Panc1 (cell line): ENCODE data around the gene MCU. TPM values are rescaled to one million over a fixed set of nuclear protein-coding genes. Genes with fewer than 3 reads are reported as not detected.

Experiments used
- ATAC-seq: fragments of 200-7000 bp; cut with Tn5 transposase; 2 replicates; pipeline ENCODE4 v1.9.1; 2020; ENCODE audit warnings: mild to moderate bottlenecking, moderate library complexity
- BruUV-seq: library from RNA; stranded (reverse); fragments of 400-500 nt; replicated peaks from 2 replicates; lab custom pipeline; 2021; lab: Mats Ljungman, UMichigan
- CTCF ChIA-PET: fragments of 300-600 bp; sonication (Branson Sonifier 250); formaldehyde crosslinking; loops from one replicate; lab custom pipeline; 2022; ENCODE audit warnings: antibody characterized with exemption; lab: Charles Lee
- POLR2A ChIA-PET: fragments of 300-600 bp; sonication (Branson Sonifier 250); formaldehyde crosslinking; loops from one replicate; lab custom pipeline; 2022; ENCODE audit warnings: antibody characterized with exemption; lab: Charles Lee
- DNase-seq: peaks from one replicate; pipeline ENCODE4 v3.0.0-alpha.2; 2010; ENCODE audit warnings: low read depth, low spot score
- H3K27ac ChIP-seq: 2 replicates; pipeline ENCODE4 v1.5.1; 2011; ENCODE audit warnings: mild to moderate bottlenecking, low read length, inconsistent platforms
- H3K27me3 ChIP-seq: fragments of 200-500 bp; sonication (Bioruptor generic); 2 replicates; pipeline ENCODE4 v1.6.0; 2014; ENCODE audit warnings: low read length, inconsistent platforms; ENCODE audit not compliant: control insufficient read depth, insufficient read depth
- H3K36me3 ChIP-seq: fragments of 200-500 bp; sonication (Bioruptor generic); 2 replicates; pipeline ENCODE4 v1.5.1; 2014; ENCODE audit warnings: inconsistent platforms, mild to moderate bottlenecking, low read length, moderate library complexity; ENCODE audit not compliant: control insufficient read depth, insufficient read depth
- H3K4me1 ChIP-seq: 2 replicates; pipeline ENCODE4 v1.5.1; 2011; ENCODE audit warnings: inconsistent platforms, mild to moderate bottlenecking, low read length, moderate library complexity; ENCODE audit not compliant: control insufficient read depth, insufficient read depth
- H3K4me3 ChIP-seq, 2 experiments: 2 replicates each; pipeline ENCODE4 v1.5.1; 2011 to 2012; ENCODE audit warnings: low read depth in 2 of 2, low read length in 2 of 2, mild to moderate bottlenecking in 2 of 2, inconsistent platforms in 1 of 2, moderate library complexity in 1 of 2
- H3K9me3 ChIP-seq: fragments of 200-500 bp; sonication (Bioruptor generic); 2 replicates; pipeline ENCODE4 v1.5.1; 2014; ENCODE audit warnings: low read depth, mild to moderate bottlenecking, inconsistent platforms, low read length, moderate library complexity; ENCODE audit not compliant: control insufficient read depth, insufficient read depth
- POLR2AphosphoS5 ChIP-seq: IDR thresholded peaks from 2 replicates; pipeline ENCODE4 v1.6.1; 2012; ENCODE audit warnings: mild to moderate bottlenecking, low read depth, low read length, moderate library complexity
- SIN3A ChIP-seq: IDR thresholded peaks from 2 replicates; pipeline ENCODE4 v1.6.1; 2012; ENCODE audit warnings: low read depth, mild to moderate bottlenecking, low read length, moderate library complexity, borderline replicate concordance; ENCODE audit not compliant: insufficient read depth
- TCF7L2 ChIP-seq: IDR thresholded peaks from 2 replicates; pipeline ENCODE4 v1.6.1; 2011; ENCODE audit warnings: mild to moderate bottlenecking, low read depth, low read length, inconsistent platforms
- in situ Hi-C: cut with HindIII; loops from 2 replicates; pipeline ENCODE4 v1.10.0; 2016; ENCODE audit warnings: low sequenced_read_pairs, low pct_unique_long_range_greater_than_20kb
- intact Hi-C: fragments of 100-400 bp; cut with micrococcal nuclease; formaldehyde crosslinking; loops from one replicate; pipeline ENCODE4 v1.10.0; 2022; ENCODE audit not compliant: unreplicated experiment
- total RNA-seq: library from RNA; stranded (reverse); gene quantifications from one replicate; pipeline ENCODE4 v1.2.1, GENCODE V29; 2021; ENCODE audit not compliant: unreplicated experiment
- TF ChIP-seq, protein P1 (sequence below): fragments of 450-650 bp; IDR thresholded peaks from 2 replicates; pipeline ENCODE4 v1.5.1; 2017; ENCODE audit warnings: mild to moderate bottlenecking
- TF ChIP-seq, protein P2 (sequence below), 2 experiments: IDR thresholded peaks; 2 replicates each; pipeline ENCODE4 v1.6.1; 2011 to 2012; ENCODE audit warnings: low read depth in 2 of 2, control low read depth in 1 of 2, low read length in 1 of 2, mild to moderate bottlenecking in 1 of 2, moderate library complexity in 1 of 2; ENCODE audit not compliant: insufficient read depth in 1 of 2

The MCU gene
- total RNA-seq, 1 experiment from 2014 or later: 31.6 TPM

DNA sequence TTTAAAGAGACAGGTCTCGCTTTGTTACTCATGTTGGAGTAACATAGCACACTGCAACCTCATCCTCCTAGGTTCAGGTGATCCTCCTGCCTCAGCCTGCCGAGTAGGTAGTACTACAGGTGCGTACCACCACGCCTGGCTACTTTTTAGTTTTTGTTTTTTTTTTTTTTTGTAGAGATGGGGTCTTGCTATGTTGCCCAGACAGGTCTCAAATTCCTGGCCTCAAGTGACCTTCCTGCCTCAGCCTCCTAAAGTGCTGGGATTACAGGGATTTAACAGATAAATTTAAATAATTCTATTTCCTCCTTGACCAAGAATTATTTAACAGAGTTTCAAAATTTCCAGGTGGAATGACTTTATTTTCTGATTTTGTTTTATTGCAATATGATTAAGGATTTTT, 104.6 kb downstream of the MCU start:
- no peak for DNase-seq
- TF ChIP-seq TCF7L2 (no peak), SIN3A (no peak), POLR2AphosphoS5 (no peak)
- TF ChIP-seq, protein P1, sequence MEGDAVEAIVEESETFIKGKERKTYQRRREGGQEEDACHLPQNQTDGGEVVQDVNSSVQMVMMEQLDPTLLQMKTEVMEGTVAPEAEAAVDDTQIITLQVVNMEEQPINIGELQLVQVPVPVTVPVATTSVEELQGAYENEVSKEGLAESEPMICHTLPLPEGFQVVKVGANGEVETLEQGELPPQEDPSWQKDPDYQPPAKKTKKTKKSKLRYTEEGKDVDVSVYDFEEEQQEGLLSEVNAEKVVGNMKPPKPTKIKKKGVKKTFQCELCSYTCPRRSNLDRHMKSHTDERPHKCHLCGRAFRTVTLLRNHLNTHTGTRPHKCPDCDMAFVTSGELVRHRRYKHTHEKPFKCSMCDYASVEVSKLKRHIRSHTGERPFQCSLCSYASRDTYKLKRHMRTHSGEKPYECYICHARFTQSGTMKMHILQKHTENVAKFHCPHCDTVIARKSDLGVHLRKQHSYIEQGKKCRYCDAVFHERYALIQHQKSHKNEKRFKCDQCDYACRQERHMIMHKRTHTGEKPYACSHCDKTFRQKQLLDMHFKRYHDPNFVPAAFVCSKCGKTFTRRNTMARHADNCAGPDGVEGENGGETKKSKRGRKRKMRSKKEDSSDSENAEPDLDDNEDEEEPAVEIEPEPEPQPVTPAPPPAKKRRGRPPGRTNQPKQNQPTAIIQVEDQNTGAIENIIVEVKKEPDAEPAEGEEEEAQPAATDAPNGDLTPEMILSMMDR: no peak
- TF ChIP-seq, protein P2, sequence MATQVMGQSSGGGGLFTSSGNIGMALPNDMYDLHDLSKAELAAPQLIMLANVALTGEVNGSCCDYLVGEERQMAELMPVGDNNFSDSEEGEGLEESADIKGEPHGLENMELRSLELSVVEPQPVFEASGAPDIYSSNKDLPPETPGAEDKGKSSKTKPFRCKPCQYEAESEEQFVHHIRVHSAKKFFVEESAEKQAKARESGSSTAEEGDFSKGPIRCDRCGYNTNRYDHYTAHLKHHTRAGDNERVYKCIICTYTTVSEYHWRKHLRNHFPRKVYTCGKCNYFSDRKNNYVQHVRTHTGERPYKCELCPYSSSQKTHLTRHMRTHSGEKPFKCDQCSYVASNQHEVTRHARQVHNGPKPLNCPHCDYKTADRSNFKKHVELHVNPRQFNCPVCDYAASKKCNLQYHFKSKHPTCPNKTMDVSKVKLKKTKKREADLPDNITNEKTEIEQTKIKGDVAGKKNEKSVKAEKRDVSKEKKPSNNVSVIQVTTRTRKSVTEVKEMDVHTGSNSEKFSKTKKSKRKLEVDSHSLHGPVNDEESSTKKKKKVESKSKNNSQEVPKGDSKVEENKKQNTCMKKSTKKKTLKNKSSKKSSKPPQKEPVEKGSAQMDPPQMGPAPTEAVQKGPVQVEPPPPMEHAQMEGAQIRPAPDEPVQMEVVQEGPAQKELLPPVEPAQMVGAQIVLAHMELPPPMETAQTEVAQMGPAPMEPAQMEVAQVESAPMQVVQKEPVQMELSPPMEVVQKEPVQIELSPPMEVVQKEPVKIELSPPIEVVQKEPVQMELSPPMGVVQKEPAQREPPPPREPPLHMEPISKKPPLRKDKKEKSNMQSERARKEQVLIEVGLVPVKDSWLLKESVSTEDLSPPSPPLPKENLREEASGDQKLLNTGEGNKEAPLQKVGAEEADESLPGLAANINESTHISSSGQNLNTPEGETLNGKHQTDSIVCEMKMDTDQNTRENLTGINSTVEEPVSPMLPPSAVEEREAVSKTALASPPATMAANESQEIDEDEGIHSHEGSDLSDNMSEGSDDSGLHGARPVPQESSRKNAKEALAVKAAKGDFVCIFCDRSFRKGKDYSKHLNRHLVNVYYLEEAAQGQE (IDR thresholded peaks at IDR 0.05; ENCODE audit: insufficient read depth in 1 of 2, low read depth in 2 of 2, low read length in 1 of 2): no peak
- no peak overlapping the region for H3K27ac ChIP-seq
- no TSS peak for BruUV-seq
- in situ Hi-C loops (no loop called here), intact Hi-C loops (no loop called here)
- H3K27me3 ChIP-seq: no peaks in the 10 kb centered on the region
- peaks cover 3% of the 10 kb centered on the region; the same call in 1 of the 2 replicates for H3K4me1 ChIP-seq
- no peak overlapping the region for H3K4me3 ChIP-seq
- no peaks in the 10 kb centered on the region for H3K9me3 ChIP-seq
- ChIA-PET CTCF (no interaction called here), POLR2A (no interaction called here)
- no peak for ATAC-seq
- no peaks in the 10 kb centered on the region for H3K36me3 ChIP-seq

DNA sequence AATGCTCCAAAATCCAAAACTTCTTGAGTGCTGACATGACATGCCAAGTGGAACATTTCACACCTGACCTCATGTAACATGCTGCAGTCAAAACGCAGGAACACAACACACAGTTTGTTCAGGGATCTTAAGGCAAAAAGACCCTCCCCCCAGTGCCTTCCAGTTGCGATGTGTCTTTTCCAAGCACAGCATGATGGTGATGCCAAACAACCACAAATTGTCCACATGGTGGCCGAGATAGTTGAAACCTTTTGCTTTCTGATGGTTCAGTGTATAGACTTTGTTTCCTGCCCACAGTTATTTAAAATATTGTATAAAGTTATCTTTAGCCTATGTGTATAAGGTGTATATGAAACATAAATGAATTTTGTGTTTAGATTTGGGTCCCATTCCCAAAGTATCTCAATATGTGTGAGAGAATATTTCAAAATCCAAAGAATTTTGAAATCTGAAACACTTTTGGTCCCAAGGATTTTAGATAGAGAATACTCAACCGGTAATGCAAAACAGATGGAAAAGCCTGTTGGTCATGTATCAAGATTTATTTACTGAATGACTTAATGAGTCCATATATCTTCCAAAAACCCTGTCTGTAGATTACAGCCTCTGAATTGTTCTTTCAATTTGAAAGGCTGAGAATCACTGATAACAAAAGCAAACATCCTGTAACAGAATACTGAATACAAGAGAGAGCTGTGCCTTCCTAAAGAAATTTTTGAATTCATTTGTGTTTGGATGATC, 108.2 kb downstream of the MCU start:
- no peak for TF ChIP-seq POLR2AphosphoS5
- TF ChIP-seq, protein P2 (IDR thresholded peaks at IDR 0.05; ENCODE audit: insufficient read depth in 1 of 2, low read depth in 2 of 2, low read length in 1 of 2): no peak
- TF ChIP-seq SIN3A: no peak
- TF ChIP-seq TCF7L2: no peak
- TF ChIP-seq, protein P1: no peak
- H3K4me1 ChIP-seq: peaks cover 6% of the 10 kb centered on the region; the same call in 1 of the 2 replicates
- ChIA-PET POLR2A (no interaction called here), CTCF (interaction anchor here (0.7 kb wide), 1 partner anchor 60 kb away, joined by 4 read pairs; no protein-coding TSS in a partner anchor)
- no peak for ATAC-seq
- in situ Hi-C loops: no loop called here
- intact Hi-C loops: no loop called here
- no TSS peak for BruUV-seq
- no peak for DNase-seq
- H3K27me3 ChIP-seq: no peaks in the 10 kb centered on the region
- no peaks in the 10 kb centered on the region for H3K36me3 ChIP-seq
- no peak overlapping the region for H3K27ac ChIP-seq
- no peaks in the 10 kb centered on the region for H3K9me3 ChIP-seq
- H3K4me3 ChIP-seq: no peak overlapping the region
